HepG2 (cell line): ENCODE data around the gene C15orf62. TPM values are rescaled to one million over a fixed set of nuclear protein-coding genes. Genes with fewer than 3 reads are reported as not detected.

ENCODE experiments used
- ATF1 ChIP-seq: IDR thresholded peaks from 2 replicates; pipeline ENCODE4 v1.6.1; 2016; ENCODE audit warnings: mild to moderate bottlenecking, control low read depth
- ATM ChIP-seq: fragments of 450-650 bp; IDR thresholded peaks from 2 replicates; pipeline ENCODE4 v1.7.1; 2017; ENCODE audit warnings: mild to moderate bottlenecking, borderline replicate concordance
- CENPT ChIP-seq: sonication (generic); formaldehyde crosslinking; IDR thresholded peaks from 2 replicates; pipeline ENCODE4 v1.8.0; 2022; ENCODE audit warnings: low read depth, mild to moderate bottlenecking, moderate library complexity, missing genetic modification reagents
- CHD2 ChIP-seq: IDR thresholded peaks from 2 replicates; pipeline ENCODE4 v1.6.1; 2011; ENCODE audit warnings: low read depth, low read length, improper control_type of control experiment
- FOXJ3 ChIP-seq: sonication (generic); formaldehyde crosslinking; IDR thresholded peaks from 2 replicates; pipeline ENCODE4 v1.4.0; 2020; ENCODE audit warnings: missing genetic modification reagents, mild to moderate bottlenecking, borderline replicate concordance
- FOXO1 ChIP-seq: sonication (generic); formaldehyde crosslinking; IDR thresholded peaks from 2 replicates; pipeline ENCODE4 v1.4.0; 2020; ENCODE audit warnings: missing genetic modification reagents
- JUND ChIP-seq: sonication (generic); formaldehyde crosslinking; IDR thresholded peaks from 2 replicates; pipeline ENCODE4 v1.8.0; 2022; ENCODE audit warnings: mild to moderate bottlenecking, missing genetic modification reagents
- NFATC3 ChIP-seq: sonication (generic); formaldehyde crosslinking; IDR thresholded peaks from 2 replicates; pipeline ENCODE4 v1.5.1; 2020; ENCODE audit warnings: mild to moderate bottlenecking, missing genetic modification reagents
- POLR2AphosphoS5 ChIP-seq: IDR thresholded peaks from 2 replicates; pipeline ENCODE4 v1.6.1; 2012; ENCODE audit warnings: low read depth, low read length
- SETDB1 ChIP-seq: sonication (generic); formaldehyde crosslinking; IDR thresholded peaks from 2 replicates; pipeline ENCODE4 v1.5.1; 2020; ENCODE audit warnings: missing genetic modification reagents, mild to moderate bottlenecking, borderline replicate concordance
- SPEN ChIP-seq: sonication (generic); formaldehyde crosslinking; IDR thresholded peaks from 2 replicates; pipeline ENCODE4 v1.5.1; 2020; ENCODE audit warnings: low read depth, mild to moderate bottlenecking, missing genetic modification reagents
- ZBTB7B ChIP-seq: sonication (generic); formaldehyde crosslinking; IDR thresholded peaks from 2 replicates; pipeline ENCODE4 v1.4.0; 2020; ENCODE audit warnings: missing genetic modification reagents
- ZNF121 ChIP-seq: sonication (generic); formaldehyde crosslinking; IDR thresholded peaks from 2 replicates; pipeline ENCODE4 v1.5.0; 2020; ENCODE audit warnings: mild to moderate bottlenecking, missing genetic modification reagents
- ZNF138 ChIP-seq: sonication (generic); formaldehyde crosslinking; IDR thresholded peaks from 2 replicates; pipeline ENCODE4 v1.5.0; 2020; ENCODE audit warnings: mild to moderate bottlenecking, low read depth, missing genetic modification reagents
- ZNF180 ChIP-seq: sonication (generic); formaldehyde crosslinking; IDR thresholded peaks from 2 replicates; pipeline ENCODE4 v1.4.0; 2020; ENCODE audit warnings: low read depth, missing genetic modification reagents, borderline replicate concordance
- ZNF274 ChIP-seq: sonication (generic); formaldehyde crosslinking; IDR thresholded peaks from 2 replicates; pipeline ENCODE4 v1.5.1; 2020; ENCODE audit warnings: mild to moderate bottlenecking, missing genetic modification reagents
- ZNF30 ChIP-seq: sonication (generic); formaldehyde crosslinking; IDR thresholded peaks from 2 replicates; pipeline ENCODE4 v1.5.0; 2020; ENCODE audit warnings: mild to moderate bottlenecking, missing genetic modification reagents
- ZNF33A ChIP-seq: sonication (generic); formaldehyde crosslinking; IDR thresholded peaks from 2 replicates; pipeline ENCODE4 v1.5.1; 2020; ENCODE audit warnings: missing genetic modification reagents, mild to moderate bottlenecking, moderate library complexity, borderline replicate concordance
- ZNF354B ChIP-seq: sonication (generic); formaldehyde crosslinking; IDR thresholded peaks from 2 replicates; pipeline ENCODE4 v1.8.0; 2022; ENCODE audit warnings: mild to moderate bottlenecking, missing genetic modification reagents
- ZNF432 ChIP-seq: sonication (generic); formaldehyde crosslinking; IDR thresholded peaks from 2 replicates; pipeline ENCODE4 v1.5.0; 2020; ENCODE audit warnings: missing genetic modification reagents, mild to moderate bottlenecking, borderline replicate concordance
- ZNF501 ChIP-seq: sonication (generic); formaldehyde crosslinking; IDR thresholded peaks from 2 replicates; pipeline ENCODE4 v1.5.1; 2020; ENCODE audit warnings: mild to moderate bottlenecking, moderate library complexity, missing genetic modification reagents
- ZNF616 ChIP-seq: sonication (generic); formaldehyde crosslinking; IDR thresholded peaks from 2 replicates; pipeline ENCODE4 v1.5.0; 2020; ENCODE audit warnings: low read depth, mild to moderate bottlenecking, missing genetic modification reagents
- ZNF678 ChIP-seq: sonication (generic); formaldehyde crosslinking; IDR thresholded peaks from 2 replicates; pipeline ENCODE4 v1.4.0; 2020; ENCODE audit warnings: mild to moderate bottlenecking, missing genetic modification reagents
- ZNF768 ChIP-seq: sonication (generic); formaldehyde crosslinking; IDR thresholded peaks from 2 replicates; pipeline ENCODE4 v1.4.0; 2020; ENCODE audit warnings: missing genetic modification reagents
- ZNF841 ChIP-seq: sonication (generic); formaldehyde crosslinking; IDR thresholded peaks from 2 replicates; pipeline ENCODE4 v1.8.1; 2023; ENCODE audit warnings: missing genetic modification reagents, borderline replicate concordance
- ZNF878 ChIP-seq: sonication (generic); formaldehyde crosslinking; IDR thresholded peaks from 2 replicates; pipeline ENCODE4 v1.8.1; 2023; ENCODE audit warnings: mild to moderate bottlenecking, missing genetic modification reagents, moderate library complexity
- ZNF883 ChIP-seq: sonication (generic); formaldehyde crosslinking; IDR thresholded peaks from 2 replicates; pipeline ENCODE4 v1.5.1; 2020; ENCODE audit warnings: mild to moderate bottlenecking, missing genetic modification reagents; ENCODE audit errors: not compliant biosample characterization
- ZSCAN21 ChIP-seq: sonication (generic); formaldehyde crosslinking; IDR thresholded peaks from 2 replicates; pipeline ENCODE4 v1.8.0; 2022; ENCODE audit warnings: mild to moderate bottlenecking, missing genetic modification reagents, moderate library complexity, borderline replicate concordance
- polyA plus RNA-seq, 8 experiments: library from polyadenylated mRNA; depleted of rRNA in 3 of 8; stranded (reverse) in 7 of 8; unstranded in 1 of 8; fragments of >200 nt; fragmentation: Illumina TruSeq in 4 of 8; extraction: Trizol in 4 of 8; gene quantifications; 2 replicates each; pipeline versions ENCODE4 v1.2.1 to v1.2.3, GENCODE V29; 2011 to 2016; ENCODE audit warnings: low read depth in 4 of 8, missing spikeins in 1 of 8, mixed read lengths in 1 of 8; ENCODE audit not compliant: insufficient read depth in 1 of 8
- total RNA-seq, 5 experiments: library from RNA; depleted of rRNA; stranded (reverse); fragments of >200 nt; fragmentation: Illumina TruSeq; extraction: Trizol; gene quantifications; 2 replicates each; pipeline ENCODE4 v1.2.3, GENCODE V29; 2016; ENCODE audit warnings: low read depth in 1 of 5
- TF ChIP-seq, protein P1 (sequence below): sonication (generic); formaldehyde crosslinking; IDR thresholded peaks from 2 replicates; pipeline ENCODE4 v1.5.1; 2020; ENCODE audit warnings: missing genetic modification reagents, mild to moderate bottlenecking, borderline replicate concordance

C15orf62 gene
- total and polyA plus RNA-seq, 2 of the 13 experiments (the other 11 are each of a cell fraction or from before 2014, with no cell fraction given) = 0.51 to 1.1 TPM

DNA sequence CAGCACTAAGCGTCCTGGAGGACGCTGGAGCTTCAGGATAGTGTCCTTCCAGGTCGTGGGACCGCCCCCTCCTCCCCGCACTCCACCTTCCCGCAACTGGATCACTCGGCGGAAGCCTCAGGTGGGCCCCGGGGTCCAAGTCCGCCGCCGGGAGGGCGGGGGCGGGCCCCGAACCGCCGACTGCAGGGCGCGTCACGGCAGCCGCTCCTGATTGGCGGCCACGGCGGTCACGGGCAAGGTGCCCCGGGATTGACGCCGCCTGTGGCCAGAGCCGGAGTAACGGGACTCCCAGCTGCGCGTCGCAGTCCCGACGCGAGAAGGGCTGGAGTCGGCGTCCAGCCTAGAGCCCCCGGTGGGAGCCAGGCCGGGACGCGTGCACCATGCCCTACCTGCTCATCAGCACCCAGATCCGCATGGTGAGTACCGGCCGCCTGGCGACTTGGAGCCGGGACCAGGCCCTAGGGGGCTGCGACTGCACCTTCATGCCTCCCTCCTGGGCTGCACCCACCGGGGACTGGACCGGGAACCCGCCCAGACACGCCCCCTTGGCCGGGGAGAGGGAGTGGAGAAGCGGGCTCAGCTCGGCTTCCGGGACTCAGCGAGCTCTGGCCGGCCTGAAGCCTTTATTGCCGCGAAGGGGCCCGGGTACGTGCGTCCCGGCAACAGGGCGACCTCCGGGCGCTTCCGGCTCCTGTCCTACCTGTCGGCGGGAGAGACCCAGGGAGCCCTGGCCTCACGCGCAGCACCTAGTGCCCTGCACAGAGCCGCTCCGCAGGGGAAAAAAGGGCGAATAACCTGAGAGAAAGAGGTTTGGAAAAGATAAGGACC, 5.8 kb upstream of the C15orf62 start, which contains the start of gene GCHFR (continued):
- TF ChIP-seq ZNF878 (0 out of 2 replicates have a peak, but pooled peaks have one; percentile 40), ZNF501 (peak; percentile 70), ZNF33A (CRISPR knock-in tag) (no peak), NFATC3 (CRISPR knock-in tag) (0 out of 2 replicates have a peak, but pooled peaks have one; percentile 15), ZNF180 (no peak), ZNF274 (CRISPR knock-in tag) (peak; percentile 69; the same call in 1 of the 2 replicates), CHD2 (no peak; the same call in 1 of the 2 replicates), ATM (no peak), ATF1 (CRISPR knock-in tag) (no peak), ZSCAN21 (peak; percentile 93), SETDB1 (CRISPR knock-in tag) (peak; percentile 79; the same call in 1 of the 2 replicates), ZBTB7B (CRISPR knock-in tag) (peak; percentile 85; the same call in 1 of the 2 replicates), POLR2AphosphoS5 (peak; percentile 76), ZNF354B (CRISPR knock-in tag) (0 out of 2 replicates have a peak, but pooled peaks have one; percentile 21), ZNF841 (CRISPR knock-in tag) (no peak), ZNF883 (CRISPR knock-in tag) (peak; percentile 55), FOXO1 (peak; percentile 46; the same call in 1 of the 2 replicates), CENPT (peak; percentile 91; the same call in 1 of the 2 replicates), ZNF30 (CRISPR knock-in tag) (peak; percentile 82; the same call in 1 of the 2 replicates), ZNF432 (no peak), ZNF678 (CRISPR knock-in tag) (peak; percentile 95; the same call in 1 of the 2 replicates), ZNF121 (CRISPR knock-in tag) (peak; percentile 79), ZNF768 (CRISPR knock-in tag) (peak; percentile 62), JUND (CRISPR knock-in tag) (0 out of 2 replicates have a peak, but pooled peaks have one; percentile 47), SPEN (CRISPR knock-in tag) (peak; percentile 79), FOXJ3 (CRISPR knock-in tag) (peak; percentile 46; the same call in 1 of the 2 replicates), ZNF616 (CRISPR knock-in tag) (peak; percentile 62; the same call in 1 of the 2 replicates), ZNF138 (CRISPR knock-in tag) (peak; percentile 73)
- TF ChIP-seq, protein P1, sequence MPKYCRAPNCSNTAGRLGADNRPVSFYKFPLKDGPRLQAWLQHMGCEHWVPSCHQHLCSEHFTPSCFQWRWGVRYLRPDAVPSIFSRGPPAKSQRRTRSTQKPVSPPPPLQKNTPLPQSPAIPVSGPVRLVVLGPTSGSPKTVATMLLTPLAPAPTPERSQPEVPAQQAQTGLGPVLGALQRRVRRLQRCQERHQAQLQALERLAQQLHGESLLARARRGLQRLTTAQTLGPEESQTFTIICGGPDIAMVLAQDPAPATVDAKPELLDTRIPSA (CRISPR knock-in tag) = peak; percentile 68; the same call in 1 of the 2 replicates
